Type B pancreatic cell (in vitro differentiated cells): ENCODE measurements around the gene ST6GALNAC3. TPM values are rescaled to one million over a fixed set of nuclear protein-coding genes. Genes with fewer than 3 reads are reported as not detected.

Source experiments
- DNase-seq: peaks from one replicate; pipeline ENCODE4 v3.0.0; 2021; ENCODE audit warnings: mixed read lengths; ENCODE audit not compliant: unreplicated experiment; ENCODE audit errors: extremely low spot score
- H3K27ac Mint-ChIP-seq: 2 replicates; pipeline ENCODE4 v1.8.0; 2021; ENCODE audit warnings: mild to moderate bottlenecking, mixed read lengths
- H3K27me3 Mint-ChIP-seq: 2 replicates; pipeline ENCODE4 v1.8.0; 2021; ENCODE audit warnings: mixed read lengths
- H3K36me3 Mint-ChIP-seq: 2 replicates; pipeline ENCODE4 v1.8.0; 2021; ENCODE audit warnings: mixed read lengths
- H3K4me1 Mint-ChIP-seq: one replicate; pipeline ENCODE4 v1.8.0; 2021; ENCODE audit warnings: mixed read lengths; ENCODE audit not compliant: unreplicated experiment
- H3K4me3 Mint-ChIP-seq: 2 replicates; pipeline ENCODE4 v1.8.0; 2021; ENCODE audit warnings: mild to moderate bottlenecking, mixed read lengths
- H3K9me3 Mint-ChIP-seq: 2 replicates; pipeline ENCODE4 v1.8.0; 2021; ENCODE audit warnings: mixed read lengths
- CTCF ChIP-seq: fragments of 200-600 bp; sonication (generic); conservative IDR thresholded peaks from 2 replicates; pipeline ENCODE4 v1.5.0; 2021; ENCODE audit warnings: antibody characterized with exemption, mild to moderate bottlenecking
- total RNA-seq: library from RNA; stranded (reverse); gene quantifications from 2 replicates; pipeline ENCODE4 v1.2.1, GENCODE V29; 2021; ENCODE audit warnings: low replicate concordance

The ST6GALNAC3 gene
- total RNA-seq, 1 donor from 2014 or later: 24.7 TPM

DNA sequence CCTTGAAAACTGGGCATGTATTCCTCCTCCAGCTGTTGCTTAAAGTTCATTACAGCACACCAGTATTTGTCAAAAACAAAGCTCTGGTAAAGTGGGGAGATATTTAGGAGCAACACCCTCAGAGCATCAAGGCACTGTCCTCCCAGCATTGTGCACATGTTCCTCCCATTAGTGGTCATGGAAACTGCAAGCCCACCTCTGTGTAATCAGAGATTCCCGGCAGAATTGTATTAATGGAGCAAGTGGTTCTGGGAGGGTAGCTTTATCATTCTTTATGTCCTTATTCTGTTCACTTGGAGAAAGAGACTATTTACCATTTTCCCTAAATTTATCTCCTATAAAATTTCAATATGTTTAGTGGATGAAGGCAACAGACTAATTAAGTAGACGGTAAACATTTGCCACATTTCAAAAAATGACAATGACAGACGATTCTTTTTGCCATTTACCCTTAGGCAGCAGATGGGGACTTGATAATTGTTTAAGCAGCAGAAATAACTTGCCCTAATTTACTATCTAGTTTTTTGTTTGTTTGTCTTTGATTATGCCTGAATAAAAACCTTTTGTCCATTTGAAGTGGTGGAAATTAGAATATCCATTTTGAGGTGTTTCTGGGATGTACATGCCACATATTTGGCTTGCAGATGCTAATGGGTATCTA, 503.1 kb downstream of the ST6GALNAC3 start:
- no peak for DNase-seq
- Mint-ChIP-seq H3K27me3 (no peaks in the 10 kb centered on the region), H3K9me3 (no peaks in the 10 kb centered on the region), H3K4me1 (peaks cover 14% of the 10 kb centered on the region), H3K27ac (no peak overlapping the region), H3K4me3 (no peak overlapping the region), H3K36me3 (no peaks in the 10 kb centered on the region)
- TF ChIP-seq CTCF: no peak

DNA sequence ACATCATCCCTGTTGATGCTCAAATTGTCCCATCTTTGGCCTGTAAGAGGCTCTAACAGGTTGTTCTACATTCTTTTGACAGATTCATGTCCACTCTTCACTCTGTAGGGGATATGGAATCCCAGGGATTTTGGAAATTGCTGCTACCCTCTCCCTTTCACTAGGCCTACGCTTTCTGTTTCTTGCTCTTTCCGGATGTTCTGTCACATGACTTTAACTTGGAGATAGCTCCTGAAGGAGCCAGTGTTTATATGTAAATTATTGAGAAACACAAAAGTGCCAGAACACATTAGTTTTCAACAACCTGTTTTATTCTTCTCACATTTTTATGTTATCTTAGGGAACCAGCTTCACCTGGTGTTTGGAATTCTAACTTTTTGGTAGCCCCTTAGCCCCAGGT, 505.7 kb downstream of the ST6GALNAC3 start:
- Mint-ChIP-seq H3K27ac (no peak overlapping the region), H3K36me3 (no peaks in the 10 kb centered on the region), H3K4me1 (peaks cover 20% of the 10 kb centered on the region), H3K4me3 (no peak overlapping the region), H3K9me3 (no peaks in the 10 kb centered on the region), H3K27me3 (no peaks in the 10 kb centered on the region)
- TF ChIP-seq CTCF: no peak
- no peak for DNase-seq

DNA sequence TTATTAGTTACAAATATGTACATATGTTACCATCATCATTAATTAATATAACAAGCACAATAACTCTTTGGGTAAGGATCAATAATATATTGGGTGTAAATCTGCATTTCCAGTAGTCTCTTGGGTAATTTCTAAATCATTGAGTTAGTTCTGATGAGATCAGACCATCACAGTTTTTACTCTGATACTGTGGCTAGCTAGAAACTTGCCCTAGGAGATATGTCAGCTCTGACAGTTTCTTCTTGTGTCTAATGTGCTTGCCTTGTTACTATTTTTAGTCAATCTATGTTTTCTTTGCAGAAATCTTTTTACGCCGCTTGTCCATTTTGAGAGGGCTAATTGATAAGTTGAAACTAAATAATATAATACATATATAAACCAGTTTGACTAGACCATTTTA, 507.2 kb downstream of the ST6GALNAC3 start:
- H3K4me3 Mint-ChIP-seq: no peak overlapping the region
- H3K9me3 Mint-ChIP-seq: no peaks in the 10 kb centered on the region
- DNase-seq: no peak
- H3K27ac Mint-ChIP-seq: no peak overlapping the region
- peaks cover 20% of the 10 kb centered on the region for H3K4me1 Mint-ChIP-seq
- H3K36me3 Mint-ChIP-seq: no peaks in the 10 kb centered on the region
- no peaks in the 10 kb centered on the region for H3K27me3 Mint-ChIP-seq
- TF ChIP-seq CTCF: no peak

DNA sequence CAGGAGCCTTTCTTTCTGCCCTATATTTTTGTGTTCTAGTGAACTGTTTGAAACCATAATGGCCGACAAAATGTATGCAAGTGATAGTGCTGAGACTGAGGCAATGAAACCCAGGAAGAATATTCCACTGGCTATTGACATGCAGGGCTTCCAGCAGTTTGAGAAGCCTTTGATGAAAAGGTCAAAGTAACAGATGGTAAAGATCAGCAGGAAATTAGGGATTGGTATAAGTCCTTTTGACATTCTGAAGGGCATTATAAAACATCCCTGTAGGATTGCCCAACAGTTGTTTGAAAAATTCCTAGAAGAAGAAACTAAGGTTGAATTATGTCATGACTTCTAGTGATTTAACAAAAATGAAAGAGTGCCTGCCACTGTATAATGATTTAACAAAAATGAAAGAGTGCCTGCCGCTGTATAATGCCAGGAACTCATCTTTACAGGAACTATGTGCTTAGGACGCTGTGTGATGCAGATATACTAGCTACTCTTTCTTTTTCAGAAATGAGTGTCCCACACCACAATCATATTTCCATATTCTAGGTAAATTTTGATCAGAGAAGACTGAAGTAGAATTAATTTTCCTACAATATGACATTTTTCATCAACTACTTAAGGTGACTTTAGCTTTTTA, 508.8 kb downstream of the ST6GALNAC3 start:
- no peaks in the 10 kb centered on the region for H3K36me3 Mint-ChIP-seq
- H3K9me3 Mint-ChIP-seq: no peaks in the 10 kb centered on the region
- H3K27me3 Mint-ChIP-seq: no peaks in the 10 kb centered on the region
- DNase-seq: no peak
- no peak overlapping the region for H3K4me3 Mint-ChIP-seq
- no peak overlapping the region for H3K27ac Mint-ChIP-seq
- no peak for TF ChIP-seq CTCF
- H3K4me1 Mint-ChIP-seq: peaks cover 12% of the 10 kb centered on the region

DNA sequence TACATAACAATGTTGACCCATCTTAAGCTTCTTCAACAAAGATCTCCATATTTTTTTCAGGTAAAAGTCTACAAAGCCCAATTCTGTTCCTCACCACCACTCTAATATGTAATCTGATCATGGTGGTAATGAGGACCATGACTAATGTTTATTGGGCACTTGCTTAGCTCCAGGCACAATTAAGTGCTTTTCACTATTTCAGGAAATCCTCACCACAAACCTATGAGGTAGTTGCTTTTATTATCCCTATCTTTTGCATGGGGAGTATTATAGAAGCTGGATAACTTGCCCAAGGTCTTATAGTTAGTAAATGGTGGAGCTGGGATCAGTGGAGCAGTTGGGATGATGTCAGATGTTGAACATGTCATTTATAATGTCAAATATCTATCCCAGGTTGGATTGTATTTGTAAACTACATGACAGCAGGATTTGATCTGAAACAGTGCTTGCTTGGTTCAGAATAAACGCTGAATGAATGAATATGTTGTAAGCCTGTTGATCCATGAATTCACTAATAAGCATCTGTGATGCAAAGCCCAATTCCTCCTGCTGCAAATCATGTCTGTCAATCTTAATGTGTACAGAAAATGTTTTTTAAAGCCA, 509.4 kb downstream of the ST6GALNAC3 start:
- no peaks in the 10 kb centered on the region for H3K9me3 Mint-ChIP-seq
- no peak for DNase-seq
- peaks cover 12% of the 10 kb centered on the region for H3K4me1 Mint-ChIP-seq
- no peak overlapping the region for H3K27ac Mint-ChIP-seq
- H3K36me3 Mint-ChIP-seq: no peaks in the 10 kb centered on the region
- no peaks in the 10 kb centered on the region for H3K27me3 Mint-ChIP-seq
- no peak for TF ChIP-seq CTCF
- no peak overlapping the region for H3K4me3 Mint-ChIP-seq
